ENCODE data around the gene GMPPA. TPM values are rescaled to one million over a fixed set of nuclear protein-coding genes. Genes with fewer than 3 reads are reported as not detected.

The GMPPA gene
- total and polyA plus RNA-seq, 9 of the 15 experiments (the other 6 are each of a cell fraction or from before 2014, with no cell fraction given) = 7.0 to 101 (median 66.7) TPM

DNA sequence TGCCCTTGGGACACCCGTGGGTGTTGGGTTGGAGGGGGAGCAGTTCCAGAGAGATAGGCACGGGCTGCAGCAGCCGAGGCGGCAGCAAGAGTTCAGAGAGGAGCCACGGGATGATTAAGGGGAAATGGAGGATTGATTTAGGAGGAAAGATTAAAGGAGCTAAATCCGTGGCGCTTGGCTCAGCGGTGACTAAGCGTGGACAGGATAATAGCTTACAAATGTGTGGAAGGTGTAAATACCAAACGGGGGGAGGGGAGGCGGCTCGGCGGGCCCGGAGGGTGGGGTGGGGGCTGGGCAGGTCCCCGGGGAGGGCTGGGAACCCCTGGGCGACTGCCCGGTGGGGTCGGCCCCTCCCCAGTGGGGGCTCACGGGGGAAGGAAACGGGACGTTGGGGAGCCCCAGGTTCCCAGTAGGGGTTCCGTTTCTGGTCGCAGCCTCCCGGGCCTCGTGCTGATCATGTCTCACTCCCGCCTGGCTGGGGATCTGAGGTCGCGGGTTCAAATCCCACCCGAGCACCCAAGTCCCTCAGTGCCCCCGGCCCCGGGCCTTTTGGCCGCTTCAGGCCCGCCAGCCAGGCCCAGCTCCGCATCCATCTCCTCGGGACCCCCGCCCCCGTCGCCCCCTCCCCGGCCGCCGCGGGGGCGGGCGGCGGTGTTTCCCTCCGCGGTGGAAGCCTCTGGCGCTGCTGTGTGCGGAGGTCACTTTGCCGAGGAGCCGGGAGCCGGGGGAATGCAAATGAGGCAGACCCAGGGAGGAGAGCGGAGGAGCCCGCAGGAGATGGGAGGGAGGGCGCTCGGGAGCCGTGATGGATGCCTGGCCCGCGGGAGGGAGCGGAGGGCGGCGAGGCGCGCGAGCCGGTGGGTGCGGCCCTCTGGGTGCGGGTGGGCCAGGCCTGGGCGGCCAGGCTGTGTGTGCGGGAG lies 23.7 kb downstream of the GMPPA start (continued):
- TF ChIP-seq, protein P1, sequence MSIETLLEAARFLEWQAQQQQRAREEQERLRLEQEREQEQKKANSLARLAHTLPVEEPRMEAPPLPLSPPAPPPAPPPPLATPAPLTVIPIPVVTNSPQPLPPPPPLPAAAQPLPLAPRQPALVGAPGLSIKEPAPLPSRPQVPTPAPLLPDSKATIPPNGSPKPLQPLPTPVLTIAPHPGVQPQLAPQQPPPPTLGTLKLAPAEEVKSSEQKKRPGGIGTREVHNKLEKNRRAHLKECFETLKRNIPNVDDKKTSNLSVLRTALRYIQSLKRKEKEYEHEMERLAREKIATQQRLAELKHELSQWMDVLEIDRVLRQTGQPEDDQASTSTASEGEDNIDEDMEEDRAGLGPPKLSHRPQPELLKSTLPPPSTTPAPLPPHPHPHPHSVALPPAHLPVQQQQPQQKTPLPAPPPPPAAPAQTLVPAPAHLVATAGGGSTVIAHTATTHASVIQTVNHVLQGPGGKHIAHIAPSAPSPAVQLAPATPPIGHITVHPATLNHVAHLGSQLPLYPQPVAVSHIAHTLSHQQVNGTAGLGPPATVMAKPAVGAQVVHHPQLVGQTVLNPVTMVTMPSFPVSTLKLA (conservative IDR thresholded peaks at IDR 0.05) = no peak
- TF ChIP-seq KDM4B (IDR thresholded peaks at IDR 0.05; ENCODE audit: borderline replicate concordance in 2 of 2, low read depth in 1 of 2) (no peak), CBFB (CRISPR knock-in tag; IDR thresholded peaks at IDR 0.05) (no peak), HIVEP1 (CRISPR knock-in tag; IDR thresholded peaks at IDR 0.05) (no peak), MCM7 (IDR thresholded peaks at IDR 0.05) (no peak), ZSCAN32 (CRISPR knock-in tag; IDR thresholded peaks at IDR 0.05) (no peak), ZKSCAN1 (IDR thresholded peaks at IDR 0.05; ENCODE audit: low read depth, low read length) (no peak), ZSCAN29 (IDR thresholded peaks at IDR 0.05) (no peak), TBP (optimal IDR thresholded peaks at IDR 0.05; ENCODE audit: low read depth, low read length) (no peak), CCNT2 (IDR thresholded peaks at IDR 0.05; ENCODE audit: borderline replicate concordance, extremely low read depth, insufficient read length, low read depth, low read length) (peak; percentile 44), ZNF146 (CRISPR knock-in tag; IDR thresholded peaks at IDR 0.05; ENCODE audit: unreplicated experiment) (no peak), NRF1 (conservative IDR thresholded peaks at IDR 0.05 in 1 of 2, IDR thresholded peaks at IDR 0.05 in 1 of 2) (no peak), ZC3H4 (CRISPR knock-in tag; IDR thresholded peaks at IDR 0.05; ENCODE audit: borderline replicate concordance) (no peak), TEAD1 (CRISPR knock-in tag; IDR thresholded peaks at IDR 0.05) (no peak), IFI16 (CRISPR knock-in tag; IDR thresholded peaks at IDR 0.05) (no peak), MEF2A (IDR thresholded peaks at IDR 0.05; ENCODE audit: control insufficient read depth, low read depth, low read length) (0 out of 2 replicates have a peak, but pooled peaks have one; percentile 3)
- TF ChIP-seq, protein P2, sequence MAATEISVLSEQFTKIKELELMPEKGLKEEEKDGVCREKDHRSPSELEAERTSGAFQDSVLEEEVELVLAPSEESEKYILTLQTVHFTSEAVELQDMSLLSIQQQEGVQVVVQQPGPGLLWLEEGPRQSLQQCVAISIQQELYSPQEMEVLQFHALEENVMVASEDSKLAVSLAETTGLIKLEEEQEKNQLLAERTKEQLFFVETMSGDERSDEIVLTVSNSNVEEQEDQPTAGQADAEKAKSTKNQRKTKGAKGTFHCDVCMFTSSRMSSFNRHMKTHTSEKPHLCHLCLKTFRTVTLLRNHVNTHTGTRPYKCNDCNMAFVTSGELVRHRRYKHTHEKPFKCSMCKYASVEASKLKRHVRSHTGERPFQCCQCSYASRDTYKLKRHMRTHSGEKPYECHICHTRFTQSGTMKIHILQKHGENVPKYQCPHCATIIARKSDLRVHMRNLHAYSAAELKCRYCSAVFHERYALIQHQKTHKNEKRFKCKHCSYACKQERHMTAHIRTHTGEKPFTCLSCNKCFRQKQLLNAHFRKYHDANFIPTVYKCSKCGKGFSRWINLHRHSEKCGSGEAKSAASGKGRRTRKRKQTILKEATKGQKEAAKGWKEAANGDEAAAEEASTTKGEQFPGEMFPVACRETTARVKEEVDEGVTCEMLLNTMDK (IDR thresholded peaks at IDR 0.05; ENCODE audit: borderline replicate concordance, insufficient read depth, low read depth, low read length, poor library complexity, severe bottlenecking) = no peak
- TF ChIP-seq, protein P3, sequence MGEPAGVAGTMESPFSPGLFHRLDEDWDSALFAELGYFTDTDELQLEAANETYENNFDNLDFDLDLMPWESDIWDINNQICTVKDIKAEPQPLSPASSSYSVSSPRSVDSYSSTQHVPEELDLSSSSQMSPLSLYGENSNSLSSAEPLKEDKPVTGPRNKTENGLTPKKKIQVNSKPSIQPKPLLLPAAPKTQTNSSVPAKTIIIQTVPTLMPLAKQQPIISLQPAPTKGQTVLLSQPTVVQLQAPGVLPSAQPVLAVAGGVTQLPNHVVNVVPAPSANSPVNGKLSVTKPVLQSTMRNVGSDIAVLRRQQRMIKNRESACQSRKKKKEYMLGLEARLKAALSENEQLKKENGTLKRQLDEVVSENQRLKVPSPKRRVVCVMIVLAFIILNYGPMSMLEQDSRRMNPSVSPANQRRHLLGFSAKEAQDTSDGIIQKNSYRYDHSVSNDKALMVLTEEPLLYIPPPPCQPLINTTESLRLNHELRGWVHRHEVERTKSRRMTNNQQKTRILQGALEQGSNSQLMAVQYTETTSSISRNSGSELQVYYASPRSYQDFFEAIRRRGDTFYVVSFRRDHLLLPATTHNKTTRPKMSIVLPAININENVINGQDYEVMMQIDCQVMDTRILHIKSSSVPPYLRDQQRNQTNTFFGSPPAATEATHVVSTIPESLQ (CRISPR knock-in tag; IDR thresholded peaks at IDR 0.05) = no peak
- TF ChIP-seq, protein P4, sequence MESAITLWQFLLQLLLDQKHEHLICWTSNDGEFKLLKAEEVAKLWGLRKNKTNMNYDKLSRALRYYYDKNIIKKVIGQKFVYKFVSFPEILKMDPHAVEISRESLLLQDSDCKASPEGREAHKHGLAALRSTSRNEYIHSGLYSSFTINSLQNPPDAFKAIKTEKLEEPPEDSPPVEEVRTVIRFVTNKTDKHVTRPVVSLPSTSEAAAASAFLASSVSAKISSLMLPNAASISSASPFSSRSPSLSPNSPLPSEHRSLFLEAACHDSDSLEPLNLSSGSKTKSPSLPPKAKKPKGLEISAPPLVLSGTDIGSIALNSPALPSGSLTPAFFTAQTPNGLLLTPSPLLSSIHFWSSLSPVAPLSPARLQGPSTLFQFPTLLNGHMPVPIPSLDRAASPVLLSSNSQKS (CRISPR knock-in tag; IDR thresholded peaks at IDR 0.05) = no peak

Measured in K562 (cell line).